ENCODE results near the gene MX2. TPM values are rescaled to one million over a fixed set of nuclear protein-coding genes. Genes with fewer than 3 reads are reported as not detected.
"Not testable (repeated sequence)": the region's sequence is repeated elsewhere in the genome, so short reads cannot be mapped to it uniquely, and the experiment has no call there.

MX2 gene
- total RNA-seq, 2 experiments from 2014 or later: 103 to 106 TPM

DNA sequence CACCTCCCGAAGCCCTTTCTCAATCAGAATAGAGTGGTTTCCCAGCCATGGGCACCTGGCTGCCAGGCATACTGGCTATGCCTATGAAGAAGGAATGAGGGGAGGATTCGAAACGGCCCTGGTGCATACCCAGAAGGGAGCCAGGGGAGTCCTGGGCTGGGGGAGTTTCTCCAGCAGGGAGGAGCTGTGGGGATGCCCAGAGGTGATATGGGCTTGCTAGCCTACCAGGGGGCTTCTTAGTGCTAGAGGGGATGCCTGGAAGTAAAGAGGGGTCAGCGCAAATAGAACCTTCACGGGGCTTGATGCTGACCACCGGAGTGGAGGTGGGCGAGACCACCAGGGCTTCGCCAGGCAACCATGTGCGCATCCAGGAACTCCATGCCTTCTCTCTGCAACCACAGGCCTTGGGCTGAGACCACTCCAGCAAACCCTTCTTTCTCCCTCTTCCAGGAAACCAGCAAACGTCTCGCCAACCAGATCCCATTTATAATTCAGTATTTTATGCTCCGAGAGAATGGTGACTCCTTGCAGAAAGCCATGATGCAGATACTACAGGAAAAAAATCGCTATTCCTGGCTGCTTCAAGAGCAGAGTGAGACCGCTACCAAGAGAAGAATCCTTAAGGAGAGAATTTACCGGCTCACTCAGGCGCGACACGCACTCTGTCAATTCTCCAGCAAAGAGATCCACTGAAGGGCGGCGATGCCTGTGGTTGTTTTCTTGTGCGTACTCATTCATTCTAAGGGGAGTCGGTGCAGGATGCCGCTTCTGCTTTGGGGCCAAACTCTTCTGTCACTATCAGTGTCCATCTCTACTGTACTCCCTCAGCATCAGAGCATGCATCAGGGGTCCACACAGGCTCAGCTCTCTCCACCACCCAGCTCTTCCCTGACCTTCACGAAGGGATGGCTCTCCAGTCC, 46.0 kb downstream of the MX2 start:
- Mint-ChIP-seq H3K4me3 (no peak overlapping the region), H3K4me1 (peaks cover 9% of the 10 kb centered on the region), H3K9me3 (peaks cover 3% of the 10 kb centered on the region), H3K27me3 (peaks cover 2% of the 10 kb centered on the region), H3K27ac (no peak overlapping the region), H3K36me3 (peaks cover 73% of the 10 kb centered on the region)
- POLR2A ChIA-PET: interaction anchor here (0.5 kb wide), 1 partner anchor 17 kb away, joined by 3 read pairs; no protein-coding TSS in a partner anchor
- no peak for DNase-seq
- no peak for ATAC-seq (ENCODE audit: low read depth)

- peaks cover 17% of the 10 kb centered on the region for H3K4me1 Mint-ChIP-seq
- ATAC-seq (ENCODE audit: low read depth) (no peak), DNase-seq (no peak)
- H3K9me3 Mint-ChIP-seq: peaks cover 20% of the 10 kb centered on the region
- no peak overlapping the region for H3K4me3 Mint-ChIP-seq
- H3K27me3 Mint-ChIP-seq: peaks cover 8% of the 10 kb centered on the region
- POLR2A ChIA-PET: interaction anchor here (0.5 to 2.5 kb wide), 3 partner anchors 16 to 292 kb away, joined by 3 to 15 read pairs (median 6); partner anchors contain the start of genes MX1 and MX2
- peak overlapping the region; percentile 55 for H3K27ac Mint-ChIP-seq
- H3K36me3 Mint-ChIP-seq: peaks cover 78% of the 10 kb centered on the region
Measured at GRCh38 chr21:41410361-41410760, 48.5 kb downstream of the MX2 start.

DNA sequence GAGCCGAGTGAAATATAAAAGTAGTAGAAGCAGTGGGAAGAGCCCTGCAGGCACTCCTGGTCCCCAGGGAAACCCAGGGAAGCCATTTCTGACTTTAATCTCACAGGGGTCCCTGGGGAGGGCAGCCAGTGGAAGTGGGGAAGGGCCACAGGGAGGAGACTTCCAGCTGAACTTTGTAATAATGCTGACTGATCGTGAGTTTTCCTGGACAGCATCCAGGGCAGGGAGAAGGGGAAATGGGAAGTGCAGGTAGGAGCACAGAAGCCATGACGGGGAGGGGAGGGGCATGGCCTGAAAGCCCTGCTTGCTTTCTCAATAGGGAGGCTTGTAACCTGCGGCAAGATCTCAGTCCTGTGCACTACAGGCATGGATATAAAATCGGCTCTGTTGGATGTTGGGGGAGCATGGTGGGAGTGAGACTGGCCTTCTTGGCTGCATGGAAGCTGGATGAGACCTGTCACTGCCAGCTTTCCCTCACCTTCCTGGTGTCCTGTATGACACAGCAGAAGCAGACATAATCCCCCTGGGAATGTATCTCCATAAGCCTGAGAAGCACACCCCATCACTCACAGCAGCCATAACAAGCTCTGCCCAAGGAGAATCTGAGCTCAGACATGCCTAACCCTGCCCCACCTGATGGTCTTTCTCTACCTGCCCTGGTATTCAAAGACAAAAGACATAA, 49.1 kb downstream of the MX2 start:
- H3K4me1 Mint-ChIP-seq: peaks cover 18% of the 10 kb centered on the region

GRCh38 chr21:41411449-41412089, 49.7 kb downstream of the MX2 start:
- ATAC-seq (ENCODE audit: low read depth): peak; percentile 50
- peaks cover 8% of the 10 kb centered on the region for H3K27me3 Mint-ChIP-seq
- H3K4me3 Mint-ChIP-seq: no peak overlapping the region
- peaks cover 23% of the 10 kb centered on the region for H3K9me3 Mint-ChIP-seq
- DNase-seq: no peak
- H3K36me3 Mint-ChIP-seq: peaks cover 78% of the 10 kb centered on the region
- POLR2A ChIA-PET: interaction anchor here (1.3 to 2.5 kb wide), 3 partner anchors 15 to 50 kb away, joined by 3 to 15 read pairs (median 6); partner anchors contain the start of genes MX1 and MX2
- H3K4me1 Mint-ChIP-seq: peaks cover 21% of the 10 kb centered on the region
- peak overlapping the region; percentile 15 for H3K27ac Mint-ChIP-seq

More for the DNA sequence above, 49.1 kb downstream of the MX2 start:
- ATAC-seq (ENCODE audit: low read depth) (no peak), DNase-seq (no peak)
- no peak overlapping the region for H3K4me3 Mint-ChIP-seq
- peaks cover 8% of the 10 kb centered on the region for H3K27me3 Mint-ChIP-seq
- H3K27ac Mint-ChIP-seq: peak overlapping the region; percentile 55
- H3K36me3 Mint-ChIP-seq: peaks cover 79% of the 10 kb centered on the region
- peaks cover 21% of the 10 kb centered on the region for H3K9me3 Mint-ChIP-seq
- POLR2A ChIA-PET: interaction anchor here (0.5 to 2.5 kb wide), 4 partner anchors 16 to 293 kb away, joined by 3 to 15 read pairs (median 4); partner anchors contain the start of genes MX1 and MX2

DNA sequence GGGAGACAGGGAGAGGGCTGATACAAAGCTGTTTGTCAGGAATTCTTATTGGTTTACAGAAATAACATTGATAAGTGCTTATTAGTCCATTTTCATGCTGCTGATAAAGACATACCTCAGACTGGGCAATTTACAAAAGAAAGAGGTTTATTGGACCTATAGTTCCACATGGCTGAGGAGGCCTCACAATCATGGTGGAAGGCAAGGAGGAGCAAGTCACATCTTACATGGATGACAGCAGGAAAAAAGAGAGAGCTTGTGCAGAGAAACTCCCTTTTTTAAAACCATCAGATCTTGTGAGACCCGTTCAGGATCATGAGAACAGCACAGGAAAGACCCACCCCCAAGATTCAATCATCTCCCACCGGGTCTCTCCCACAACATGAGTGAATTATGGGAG, 55.7 kb downstream of the MX2 start:
- H3K27me3 Mint-ChIP-seq; DNase-seq; ATAC-seq (ENCODE audit: low read depth); H3K4me3 Mint-ChIP-seq: not testable (repeated sequence)
- H3K9me3 Mint-ChIP-seq: peaks cover 27% of the 10 kb centered on the region
- H3K27ac Mint-ChIP-seq: peak overlapping the region; percentile 37
- POLR2A ChIA-PET: interaction anchor here (0.6 to 3.3 kb wide), 6 partner anchors 9 to 270 kb away, joined by 3 to 32 read pairs (median 4); partner anchors contain the start of gene MX1
- peaks cover 36% of the 10 kb centered on the region for H3K4me1 Mint-ChIP-seq
- H3K36me3 Mint-ChIP-seq: peaks cover 33% of the 10 kb centered on the region

- Mint-ChIP-seq H3K27me3 (no peaks in the 10 kb centered on the region), H3K9me3 (peaks cover 21% of the 10 kb centered on the region), H3K4me1 (peaks cover 41% of the 10 kb centered on the region), H3K27ac (peak overlapping the region; percentile 98), H3K4me3 (no peak overlapping the region), H3K36me3 (peaks cover 27% of the 10 kb centered on the region)
- POLR2A ChIA-PET: interaction anchor here (0.7 to 3.3 kb wide), 8 partner anchors 8 to 57 kb away, joined by 3 to 33 read pairs (median 4); partner anchors contain the start of genes MX1 and MX2
- ATAC-seq (ENCODE audit: low read depth): no peak
- no peak for DNase-seq
Measured at GRCh38 chr21:41418393-41418792, 56.6 kb downstream of the MX2 start.

- H3K9me3 Mint-ChIP-seq: peaks cover 16% of the 10 kb centered on the region
- ATAC-seq (ENCODE audit: low read depth) (no peak), DNase-seq (no peak)
- no peaks in the 10 kb centered on the region for H3K27me3 Mint-ChIP-seq
- peak overlapping the region; percentile 93 for H3K4me3 Mint-ChIP-seq
- POLR2A ChIA-PET: interaction anchor here (0.9 to 3.3 kb wide), 7 partner anchors 7 to 60 kb away, joined by 3 to 33 read pairs (median 4); partner anchors contain the start of genes MX1 and MX2
- H3K27ac Mint-ChIP-seq: peak overlapping the region; percentile 98
- peaks cover 22% of the 10 kb centered on the region for H3K36me3 Mint-ChIP-seq
- peaks cover 44% of the 10 kb centered on the region for H3K4me1 Mint-ChIP-seq
Measured at GRCh38 chr21:41418956-41419680, 57.3 kb downstream of the MX2 start.

- H3K36me3 Mint-ChIP-seq: peaks cover 18% of the 10 kb centered on the region
- POLR2A ChIA-PET: interaction anchor here (1.4 to 3.3 kb wide), 3 partner anchors 51 to 61 kb away, joined by 4 to 33 read pairs (median 32); partner anchors contain the start of gene MX2
- H3K9me3 Mint-ChIP-seq: peaks cover 10% of the 10 kb centered on the region
- peak overlapping the region; percentile 93 for H3K4me3 Mint-ChIP-seq
- ATAC-seq (ENCODE audit: low read depth) (peak; percentile 84), DNase-seq (peak; percentile 77)
- peak overlapping the region; percentile 98 for H3K27ac Mint-ChIP-seq
- peaks cover 53% of the 10 kb centered on the region for H3K4me1 Mint-ChIP-seq
- H3K27me3 Mint-ChIP-seq: no peaks in the 10 kb centered on the region
Measured at GRCh38 chr21:41419921-41420862, 58.4 kb downstream of the MX2 start.

DNA sequence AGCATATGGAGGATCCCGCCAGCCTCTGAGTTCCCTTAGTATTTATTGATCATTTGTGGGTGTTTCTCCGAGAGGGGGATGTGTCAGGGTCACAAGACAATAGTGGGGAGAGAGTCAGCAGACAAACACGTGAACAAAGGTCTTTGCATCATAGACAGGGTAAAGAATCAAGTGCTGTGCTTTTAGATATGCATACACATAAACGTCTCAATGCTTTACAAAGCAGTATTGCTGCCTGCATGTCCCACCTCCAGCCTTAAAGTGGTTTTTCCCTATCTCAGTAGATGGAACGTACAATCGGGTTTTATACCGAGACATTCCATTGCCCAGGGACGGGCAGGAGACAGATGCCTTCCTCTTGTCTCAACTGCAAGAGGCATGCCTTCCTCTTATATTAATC, 59.2 kb downstream of the MX2 start:
- ATAC-seq (ENCODE audit: low read depth); H3K9me3 Mint-ChIP-seq; DNase-seq; H3K27me3 Mint-ChIP-seq; POLR2A ChIA-PET: not testable (repeated sequence)
- H3K36me3 Mint-ChIP-seq: peaks cover 20% of the 10 kb centered on the region
- peak overlapping the region; percentile 93 for H3K4me3 Mint-ChIP-seq
- peaks cover 52% of the 10 kb centered on the region for H3K4me1 Mint-ChIP-seq
- H3K27ac Mint-ChIP-seq: peak overlapping the region; percentile 98

DNA sequence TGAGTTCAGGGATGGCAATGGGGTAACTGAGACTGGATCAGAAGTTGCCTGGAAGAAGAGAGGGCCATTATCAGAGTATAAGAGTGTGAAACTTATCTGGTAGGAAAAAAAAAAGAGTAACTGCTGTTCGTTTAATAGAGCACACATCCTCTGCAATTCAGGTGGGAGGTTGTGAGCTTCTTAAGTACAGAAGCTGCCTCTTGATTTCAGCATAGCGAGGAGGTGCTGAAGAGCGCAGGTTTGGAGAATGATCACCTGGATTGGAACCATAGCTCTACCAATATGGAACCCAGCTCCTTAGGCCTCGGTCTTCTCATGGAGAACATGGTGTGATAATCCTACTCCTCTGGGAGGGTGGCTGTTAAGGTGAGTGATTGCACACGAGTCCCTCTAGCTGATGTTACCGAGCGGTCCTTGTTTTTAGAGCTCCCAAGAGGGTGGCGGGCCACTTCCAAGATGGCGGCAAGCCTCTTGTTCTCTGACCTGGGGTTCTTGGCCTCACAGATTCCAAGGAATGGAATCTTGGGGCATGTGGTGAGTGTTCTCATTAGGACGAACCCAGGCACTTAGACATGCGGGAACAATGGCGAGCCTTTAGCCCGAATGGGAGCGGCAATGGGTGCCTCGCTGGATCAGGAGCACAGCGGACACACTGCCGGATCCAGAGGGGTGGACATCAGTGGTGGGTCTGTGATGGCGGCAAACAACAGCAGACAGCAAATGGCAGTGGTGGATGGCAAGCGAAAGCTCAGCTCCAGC, 60.9 kb downstream of the MX2 start:
- ATAC-seq (ENCODE audit: low read depth): no peak
- Mint-ChIP-seq H3K36me3 (peaks cover 27% of the 10 kb centered on the region), H3K4me3 (peak overlapping the region; percentile 22), H3K27me3 (no peaks in the 10 kb centered on the region), H3K9me3 (peaks cover 3% of the 10 kb centered on the region), H3K27ac (peak overlapping the region; percentile 98), H3K4me1 (peaks cover 54% of the 10 kb centered on the region)
- DNase-seq: no peak
- POLR2A ChIA-PET: interaction anchor here (1.3 to 7.4 kb wide), 5 partner anchors 9 to 140 kb away, joined by 3 to 233 read pairs (median 4); partner anchors contain the start of gene MX2

DNA sequence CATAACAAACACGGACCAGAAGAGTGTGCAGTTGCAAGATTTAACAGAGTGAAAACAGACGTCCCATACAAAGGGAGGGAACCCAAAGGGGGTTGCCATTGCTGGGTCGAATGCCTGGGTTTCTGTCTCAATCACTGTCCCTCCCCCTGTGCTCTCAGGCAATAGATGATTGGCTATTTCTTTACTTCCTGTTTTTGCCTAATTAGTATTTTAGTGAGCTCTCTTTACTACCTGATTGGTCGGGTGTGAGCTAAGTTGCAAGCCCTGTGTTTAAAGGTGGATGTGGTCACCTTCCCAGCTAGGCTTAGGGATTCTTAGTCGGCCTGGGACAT, 61.4 kb downstream of the MX2 start:
- H3K4me3 Mint-ChIP-seq: peak overlapping the region; percentile 24
- not testable (repeated sequence) for DNase-seq; H3K9me3 Mint-ChIP-seq; H3K27me3 Mint-ChIP-seq; ATAC-seq (ENCODE audit: low read depth)
- POLR2A ChIA-PET: interaction anchor here (1.3 to 7.4 kb wide), 5 partner anchors 9 to 140 kb away, joined by 3 to 233 read pairs (median 4); partner anchors contain the start of gene MX2
- H3K36me3 Mint-ChIP-seq: peaks cover 32% of the 10 kb centered on the region
- peaks cover 59% of the 10 kb centered on the region for H3K4me1 Mint-ChIP-seq
- H3K27ac Mint-ChIP-seq: peak overlapping the region; percentile 98

All from activated naive CD8-positive, alpha-beta T cell treated with anti-CD3 and anti-CD28 coated beads, Interleukin-2, amount 10 ng/mL, durations not matched to agents 7 days and 5 days (primary cell).